NCI-H345 treated with DMSO at 0.1 percent for 48 hours (cell line): ENCODE data around the gene CLDN2.

Experiments
- DNase-seq: peaks from one replicate; lab custom pipeline; 2025; ENCODE audit not compliant: unreplicated experiment; lab: John Stamatoyannopoulos, UW

The CLDN2 gene

GRCh38 chrX:106917830-106918500, 2.2 kb upstream of the CLDN2 start:
- DNase-seq: no peak

GRCh38 chrX:106921637-106922036, 1.4 kb downstream of the CLDN2 start:
- no peak for DNase-seq

GRCh38 chrX:106927023-106927422, 6.8 kb downstream of the CLDN2 start:
- no peak for DNase-seq

GRCh38 chrX:106927700-106928099, 7.5 kb downstream of the CLDN2 start:
- no peak for DNase-seq

GRCh38 chrX:106928227-106928626, 8.0 kb downstream of the CLDN2 start:
- no peak for DNase-seq

- DNase-seq: no peak
Measured at GRCh38 chrX:106931831-106932491, 11.8 kb downstream of the CLDN2 start.

GRCh38 chrX:106932492-106932923, 12.3 kb downstream of the CLDN2 start:
- DNase-seq: no peak

- no peak for DNase-seq
Measured at GRCh38 chrX:106932960-106933537, 12.8 kb downstream of the CLDN2 start.

GRCh38 chrX:106933538-106933961, 13.3 kb downstream of the CLDN2 start:
- DNase-seq: no peak

- DNase-seq: no peak
Measured at GRCh38 chrX:106935175-106935574, 15.0 kb downstream of the CLDN2 start.

GRCh38 chrX:106936246-106936645, 16.0 kb downstream of the CLDN2 start:
- DNase-seq: no peak

GRCh38 chrX:106939566-106939965, 19.4 kb downstream of the CLDN2 start:
- DNase-seq: no peak

- no peak for DNase-seq
Measured at GRCh38 chrX:106940068-106940467, 19.9 kb downstream of the CLDN2 start.

- no peak for DNase-seq
Measured at GRCh38 chrX:106946464-106946863, 26.3 kb downstream of the CLDN2 start.

- DNase-seq: no peak
Measured at GRCh38 chrX:106948641-106949040, 28.4 kb downstream of the CLDN2 start.

- DNase-seq: no peak
Measured at GRCh38 chrX:106949366-106949765, 29.2 kb downstream of the CLDN2 start.

- DNase-seq: no peak
Measured at GRCh38 chrX:106950381-106950780, 30.2 kb downstream of the CLDN2 start.

- DNase-seq: no peak
Measured at GRCh38 chrX:106951230-106951629, 31.0 kb downstream of the CLDN2 start.

- no peak for DNase-seq
Measured at GRCh38 chrX:106952089-106952488, 31.9 kb downstream of the CLDN2 start.

GRCh38 chrX:106952538-106952937, 32.3 kb downstream of the CLDN2 start:
- no peak for DNase-seq

- no peak for DNase-seq
Measured at GRCh38 chrX:106952988-106953387, 32.8 kb downstream of the CLDN2 start.

GRCh38 chrX:106954041-106954440, 33.8 kb downstream of the CLDN2 start:
- DNase-seq: no peak
